SK-N-SH treated with all-trans-retinoic acid at 6 μM for 48 hours (cell line): Measurements from ENCODE around the gene SORL1.

Experiments used
- ATAC-seq: fragments of 200-7000 bp; cut with Tn5 transposase; 3 replicates; pipeline ENCODE4 v1.9.1; 2020; ENCODE audit warnings: mild to moderate bottlenecking, moderate library complexity
- ARNTL ChIP-seq: fragments of 450-650 bp; formaldehyde crosslinking; IDR thresholded peaks from 2 replicates; pipeline ENCODE4 v1.5.0; 2020; ENCODE audit warnings: low read depth, mild to moderate bottlenecking, moderate library complexity, borderline replicate concordance
- BACH2 ChIP-seq: fragments of 250-450 bp; sonication (Bioruptor Pico); IDR thresholded peaks from 2 replicates; pipeline ENCODE4 v1.9.0; 2021; ENCODE audit warnings: mild to moderate bottlenecking, borderline replicate concordance
- CREB5 ChIP-seq: fragments of 250-450 bp; sonication (Bioruptor Pico); IDR thresholded peaks from 2 replicates; pipeline ENCODE4 v1.5.1; 2020; ENCODE audit warnings: low read depth, mild to moderate bottlenecking, moderate library complexity
- CSDC2 ChIP-seq: fragments of 250-450 bp; sonication (Bioruptor Pico); IDR thresholded peaks from 2 replicates; pipeline ENCODE4 v1.5.0; 2020; ENCODE audit warnings: mild to moderate bottlenecking, moderate library complexity
- CSRNP3 ChIP-seq: fragments of 250-450 bp; sonication (Bioruptor Pico); IDR thresholded peaks from 2 replicates; pipeline ENCODE4 v1.5.1; 2021; ENCODE audit warnings: mild to moderate bottlenecking, moderate library complexity
- ESRRG ChIP-seq: fragments of 250-450 bp; sonication (Bioruptor Pico); IDR thresholded peaks from 2 replicates; pipeline ENCODE4 v1.6.1; 2021; ENCODE audit warnings: mild to moderate bottlenecking
- GLIS3 ChIP-seq: fragments of 250-450 bp; sonication (Bioruptor Pico); IDR thresholded peaks from 2 replicates; pipeline ENCODE4 v1.5.0; 2020; ENCODE audit warnings: mild to moderate bottlenecking, moderate library complexity
- ISL1 ChIP-seq: fragments of 250-450 bp; sonication (Bioruptor Pico); IDR thresholded peaks from 2 replicates; pipeline ENCODE4 v2.1.2; 2022; ENCODE audit warnings: mild to moderate bottlenecking, moderate library complexity
- OSR1 ChIP-seq: fragments of 250-450 bp; sonication (Bioruptor Pico); IDR thresholded peaks from 2 replicates; pipeline ENCODE4 v1.8.0; 2022; ENCODE audit warnings: moderate library complexity, mild to moderate bottlenecking, inconsistent platforms
- PPARA ChIP-seq: fragments of 250-450 bp; sonication (Bioruptor Pico); IDR thresholded peaks from 2 replicates; pipeline ENCODE4 v1.5.0; 2020; ENCODE audit warnings: mild to moderate bottlenecking, borderline replicate concordance
- RARB ChIP-seq: fragments of 250-450 bp; sonication (Bioruptor Pico); IDR thresholded peaks from 2 replicates; pipeline ENCODE4 v1.8.0; 2021; ENCODE audit warnings: mild to moderate bottlenecking, moderate library complexity
- SNAI2 ChIP-seq: fragments of 250-450 bp; sonication (Bioruptor Pico); IDR thresholded peaks from 2 replicates; pipeline ENCODE4 v1.5.0; 2020; ENCODE audit warnings: mild to moderate bottlenecking, moderate library complexity
- TCF4 ChIP-seq: fragments of 250-450 bp; sonication (Bioruptor Pico); IDR thresholded peaks from 2 replicates; pipeline ENCODE4 v1.8.0; 2021; ENCODE audit warnings: mild to moderate bottlenecking, moderate library complexity, borderline replicate concordance
- TOX ChIP-seq: fragments of 250-450 bp; sonication (Bioruptor Pico); IDR thresholded peaks from 2 replicates; pipeline ENCODE4 v1.8.0; 2021; ENCODE audit warnings: mild to moderate bottlenecking, moderate library complexity, borderline replicate concordance
- ZFP3 ChIP-seq: fragments of 250-450 bp; sonication (Bioruptor Pico); IDR thresholded peaks from 2 replicates; pipeline ENCODE4 v1.5.0; 2020; ENCODE audit warnings: mild to moderate bottlenecking, moderate library complexity
- ZFP30 ChIP-seq: fragments of 450-650 bp; formaldehyde crosslinking; IDR thresholded peaks from 2 replicates; pipeline ENCODE4 v1.5.0; 2022; ENCODE audit warnings: mild to moderate bottlenecking, moderate library complexity
- ZNF565 ChIP-seq: fragments of 450-650 bp; formaldehyde crosslinking; conservative IDR thresholded peaks from 2 replicates; pipeline ENCODE4 v1.5.0; 2020; ENCODE audit warnings: low read depth, mild to moderate bottlenecking, moderate library complexity
- ZNF70 ChIP-seq: fragments of 450-650 bp; formaldehyde crosslinking; IDR thresholded peaks from 2 replicates; pipeline ENCODE4 v1.5.0; 2020; ENCODE audit warnings: mild to moderate bottlenecking, moderate library complexity
- ZNF8 ChIP-seq: fragments of 450-650 bp; formaldehyde crosslinking; IDR thresholded peaks from 2 replicates; pipeline ENCODE4 v1.5.0; 2020; ENCODE audit warnings: mild to moderate bottlenecking, moderate library complexity
- TF ChIP-seq, protein P1 (sequence below): fragments of 250-450 bp; sonication (Bioruptor Pico); IDR thresholded peaks from 2 replicates; pipeline ENCODE4 v1.5.0; 2020; ENCODE audit warnings: mild to moderate bottlenecking, moderate library complexity
- TF ChIP-seq, protein P2 (sequence below): fragments of 250-450 bp; sonication (Bioruptor Pico); IDR thresholded peaks from 2 replicates; pipeline ENCODE4 v1.8.0; 2020; ENCODE audit warnings: mild to moderate bottlenecking, moderate library complexity, borderline replicate concordance

Gene SORL1

DNA sequence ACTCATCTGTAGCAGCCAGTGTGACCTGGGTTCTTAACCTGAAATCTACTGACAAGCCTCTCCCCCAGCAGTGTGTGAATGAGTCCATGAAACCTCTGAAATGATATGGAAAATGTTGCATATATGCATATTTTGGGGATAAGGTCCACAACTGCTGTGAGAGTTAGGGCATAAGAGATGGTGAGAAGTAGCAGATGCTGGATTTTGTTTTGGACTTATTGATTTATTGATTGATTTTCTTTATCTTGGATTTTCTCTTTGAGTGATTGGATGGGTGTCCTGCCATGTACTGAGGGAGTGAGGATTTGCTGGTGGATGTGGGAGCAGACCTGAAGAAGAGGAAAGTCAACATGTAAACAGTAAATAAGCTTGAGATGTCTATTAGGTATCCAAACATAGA lies 212.0 kb downstream of the SORL1 start:
- TF ChIP-seq ARNTL (CRISPR knock-in tag) (no peak), ESRRG (CRISPR knock-in tag) (no peak), SNAI2 (no peak), ZNF565 (CRISPR knock-in tag) (no peak), CREB5 (CRISPR knock-in tag) (no peak), RARB (CRISPR knock-in tag) (no peak), OSR1 (no peak), CSDC2 (CRISPR knock-in tag) (no peak), GLIS3 (no peak), CSRNP3 (no peak), PPARA (no peak), BACH2 (no peak)
- TF ChIP-seq, protein P1, sequence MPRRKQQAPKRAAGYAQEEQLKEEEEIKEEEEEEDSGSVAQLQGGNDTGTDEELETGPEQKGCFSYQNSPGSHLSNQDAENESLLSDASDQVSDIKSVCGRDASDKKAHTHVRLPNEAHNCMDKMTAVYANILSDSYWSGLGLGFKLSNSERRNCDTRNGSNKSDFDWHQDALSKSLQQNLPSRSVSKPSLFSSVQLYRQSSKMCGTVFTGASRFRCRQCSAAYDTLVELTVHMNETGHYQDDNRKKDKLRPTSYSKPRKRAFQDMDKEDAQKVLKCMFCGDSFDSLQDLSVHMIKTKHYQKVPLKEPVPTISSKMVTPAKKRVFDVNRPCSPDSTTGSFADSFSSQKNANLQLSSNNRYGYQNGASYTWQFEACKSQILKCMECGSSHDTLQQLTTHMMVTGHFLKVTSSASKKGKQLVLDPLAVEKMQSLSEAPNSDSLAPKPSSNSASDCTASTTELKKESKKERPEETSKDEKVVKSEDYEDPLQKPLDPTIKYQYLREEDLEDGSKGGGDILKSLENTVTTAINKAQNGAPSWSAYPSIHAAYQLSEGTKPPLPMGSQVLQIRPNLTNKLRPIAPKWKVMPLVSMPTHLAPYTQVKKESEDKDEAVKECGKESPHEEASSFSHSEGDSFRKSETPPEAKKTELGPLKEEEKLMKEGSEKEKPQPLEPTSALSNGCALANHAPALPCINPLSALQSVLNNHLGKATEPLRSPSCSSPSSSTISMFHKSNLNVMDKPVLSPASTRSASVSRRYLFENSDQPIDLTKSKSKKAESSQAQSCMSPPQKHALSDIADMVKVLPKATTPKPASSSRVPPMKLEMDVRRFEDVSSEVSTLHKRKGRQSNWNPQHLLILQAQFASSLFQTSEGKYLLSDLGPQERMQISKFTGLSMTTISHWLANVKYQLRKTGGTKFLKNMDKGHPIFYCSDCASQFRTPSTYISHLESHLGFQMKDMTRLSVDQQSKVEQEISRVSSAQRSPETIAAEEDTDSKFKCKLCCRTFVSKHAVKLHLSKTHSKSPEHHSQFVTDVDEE (CRISPR knock-in tag) = no peak
- ATAC-seq = no peak

DNA sequence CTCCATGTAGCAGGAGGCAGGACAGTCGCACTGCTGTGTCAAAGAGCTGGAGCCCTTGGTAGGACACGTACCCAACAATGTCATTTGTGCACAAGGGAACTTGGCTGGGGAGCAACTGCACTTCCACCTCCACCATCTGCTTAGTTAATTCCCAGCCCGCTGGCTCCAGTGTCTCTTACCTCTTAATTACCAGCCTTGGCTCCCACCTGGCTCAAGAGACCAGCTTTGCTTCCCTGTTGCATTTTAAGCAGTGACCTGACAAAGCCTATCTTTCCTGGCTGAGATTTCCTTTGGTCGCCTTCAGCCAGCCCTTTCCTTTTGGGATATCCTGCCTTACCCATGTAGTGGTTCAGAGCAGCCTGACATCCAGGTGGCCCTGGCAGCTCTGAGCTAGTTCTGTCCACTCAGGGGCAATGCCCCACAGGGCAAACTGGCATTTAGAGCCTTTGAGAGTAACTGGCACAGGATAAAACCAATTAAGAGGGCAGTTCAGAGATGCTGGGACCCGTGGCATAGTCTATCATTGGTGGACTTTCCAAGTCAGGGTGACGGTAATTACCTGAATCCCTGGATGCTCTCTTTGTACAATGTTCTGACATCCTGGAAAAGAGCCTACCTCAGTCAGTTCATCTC lies 213.2 kb downstream of the SORL1 start:
- TF ChIP-seq ESRRG (CRISPR knock-in tag) (no peak), PPARA (no peak), TCF4 (no peak)
- no peak for ATAC-seq

GRCh38 chr11:121667836-121668235 lies 215.7 kb downstream of the SORL1 start:
- no peak for ATAC-seq
- TF ChIP-seq RARB (CRISPR knock-in tag) (no peak), PPARA (no peak), ARNTL (CRISPR knock-in tag) (no peak), CSDC2 (CRISPR knock-in tag) (no peak), TOX (CRISPR knock-in tag) (no peak), ZNF8 (CRISPR knock-in tag) (no peak), ZNF565 (CRISPR knock-in tag) (no peak), GLIS3 (no peak), ZFP3 (CRISPR knock-in tag) (no peak), ESRRG (CRISPR knock-in tag) (no peak), ZFP30 (no peak), SNAI2 (no peak), CSRNP3 (no peak), OSR1 (no peak), ZNF70 (CRISPR knock-in tag) (no peak), ISL1 (CRISPR knock-in tag) (no peak), TCF4 (no peak)
- TF ChIP-seq, protein P2, sequence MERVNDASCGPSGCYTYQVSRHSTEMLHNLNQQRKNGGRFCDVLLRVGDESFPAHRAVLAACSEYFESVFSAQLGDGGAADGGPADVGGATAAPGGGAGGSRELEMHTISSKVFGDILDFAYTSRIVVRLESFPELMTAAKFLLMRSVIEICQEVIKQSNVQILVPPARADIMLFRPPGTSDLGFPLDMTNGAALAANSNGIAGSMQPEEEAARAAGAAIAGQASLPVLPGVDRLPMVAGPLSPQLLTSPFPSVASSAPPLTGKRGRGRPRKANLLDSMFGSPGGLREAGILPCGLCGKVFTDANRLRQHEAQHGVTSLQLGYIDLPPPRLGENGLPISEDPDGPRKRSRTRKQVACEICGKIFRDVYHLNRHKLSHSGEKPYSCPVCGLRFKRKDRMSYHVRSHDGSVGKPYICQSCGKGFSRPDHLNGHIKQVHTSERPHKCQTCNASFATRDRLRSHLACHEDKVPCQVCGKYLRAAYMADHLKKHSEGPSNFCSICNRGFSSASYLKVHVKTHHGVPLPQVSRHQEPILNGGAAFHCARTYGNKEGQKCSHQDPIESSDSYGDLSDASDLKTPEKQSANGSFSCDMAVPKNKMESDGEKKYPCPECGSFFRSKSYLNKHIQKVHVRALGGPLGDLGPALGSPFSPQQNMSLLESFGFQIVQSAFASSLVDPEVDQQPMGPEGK (CRISPR knock-in tag) = no peak
